HL-60/S4 (cell line): Measurements from ENCODE around the gene PDK2.

Source experiments
- in situ Hi-C: fragments of 300-500 bp; cut with MboI; formaldehyde crosslinking; loops from 2 replicates; pipeline ENCODE4 v1.14.3; 2022; ENCODE audit warnings: low sequenced_read_pairs

PDK2 gene

GRCh38 chr17:50094753-50095619 lies at the start of gene PDK2:
Gene PDK2 (plus strand): TSS chr17:50095351. CDS start chr17:50095436, 85 bp downstream.
- in situ Hi-C loops: loop anchor here (5.0 kb wide), 1 partner anchor 68 kb away; no protein-coding TSS in a partner anchor

DNA sequence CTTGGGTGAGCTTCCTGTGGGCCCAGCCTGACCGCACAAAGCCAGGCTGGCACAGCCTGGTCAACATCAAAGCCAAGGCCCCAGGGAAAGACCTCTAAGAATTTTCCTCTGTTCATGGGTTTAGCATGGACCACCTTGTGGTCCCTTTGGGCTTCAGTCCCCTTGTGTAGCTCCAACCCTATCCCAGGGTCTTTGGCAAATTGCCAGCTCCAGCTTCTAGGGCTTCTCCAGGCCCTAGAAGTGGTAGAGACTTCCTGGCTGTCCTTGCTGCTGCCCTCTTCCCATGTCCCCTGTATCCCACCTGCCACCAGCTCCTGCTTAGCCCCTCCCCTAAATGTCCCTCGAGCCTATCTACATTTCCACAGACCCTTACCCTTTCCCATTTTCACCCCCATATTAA lies 49.0 kb upstream of the PDK2 start:
- in situ Hi-C loops: no loop called here

DNA sequence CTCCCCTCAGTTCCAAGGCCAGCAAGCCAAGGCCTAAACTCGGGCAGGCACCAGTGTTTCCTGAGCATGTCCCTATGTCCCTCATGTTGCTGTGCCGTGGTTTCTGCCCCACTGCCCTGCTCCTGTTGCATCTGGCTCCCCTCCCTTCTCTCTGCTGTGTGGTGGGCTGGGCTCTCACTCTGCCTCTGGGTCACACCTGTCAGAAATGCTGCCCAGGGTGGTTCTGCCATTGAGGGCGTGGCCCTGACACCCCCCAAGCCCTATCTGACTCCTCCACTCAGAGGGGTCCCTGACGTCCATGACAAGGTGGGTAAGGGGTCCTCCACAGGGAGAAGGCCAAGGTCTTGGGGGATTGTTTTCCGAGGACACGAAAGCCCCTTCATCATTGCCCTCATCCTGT lies 48.5 kb upstream of the PDK2 start:
- in situ Hi-C loops: no loop called here

DNA sequence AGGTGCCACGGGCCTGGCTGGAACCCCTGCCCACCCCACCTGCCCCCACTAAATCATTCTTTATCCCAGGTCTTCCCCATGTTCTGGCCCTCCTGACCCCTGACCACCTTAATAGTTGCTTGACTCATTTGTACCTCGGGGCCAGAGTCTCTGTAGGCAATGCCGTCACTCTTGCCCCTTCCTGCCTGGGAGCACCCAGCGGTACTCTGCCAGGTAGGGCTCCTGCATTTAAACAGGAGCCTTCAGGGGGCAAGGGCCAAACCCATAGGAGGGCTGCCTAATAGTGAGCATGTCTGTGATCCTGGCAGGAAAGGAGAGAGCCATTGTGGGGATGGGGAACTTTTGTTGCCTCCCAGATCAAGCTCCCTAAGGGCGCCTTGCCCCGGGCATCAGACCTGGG lies 48.1 kb upstream of the PDK2 start:
- in situ Hi-C loops: no loop called here

DNA sequence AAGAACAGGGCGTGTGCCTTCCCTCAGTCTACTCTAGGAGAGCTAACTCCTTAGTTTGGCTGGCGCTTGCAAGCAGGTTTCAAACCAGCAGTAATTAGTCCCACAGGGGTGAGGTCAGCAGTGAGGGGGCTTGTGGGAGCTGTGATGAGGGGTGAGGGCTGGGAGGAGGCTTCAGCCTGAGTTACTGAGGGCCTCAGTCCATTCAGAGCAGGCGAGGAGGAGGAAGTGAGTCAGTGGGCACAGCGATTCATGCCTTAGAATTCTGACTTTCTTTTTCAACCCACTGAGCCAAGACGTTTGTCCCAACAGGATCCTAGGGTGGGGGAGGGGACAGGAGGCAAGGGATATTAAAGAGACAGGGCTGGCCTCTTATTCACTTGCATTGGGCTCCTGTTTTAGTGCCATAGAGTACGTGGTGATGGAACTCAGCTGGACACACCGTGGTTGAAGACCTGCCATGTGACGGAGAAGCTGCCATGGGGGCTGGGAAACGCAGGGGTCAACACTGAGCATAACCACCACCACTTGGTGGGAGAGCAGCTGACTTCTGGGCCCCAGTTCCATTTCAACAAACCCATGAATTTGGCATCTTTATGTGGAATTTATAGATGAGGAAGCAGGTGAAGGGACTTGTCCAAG lies 47.5 kb upstream of the PDK2 start:
- in situ Hi-C loops: no loop called here

GRCh38 chr17:50048146-50048720 lies 46.9 kb upstream of the PDK2 start:
- in situ Hi-C loops: no loop called here

GRCh38 chr17:50048988-50049387 lies 46.2 kb upstream of the PDK2 start:
- in situ Hi-C loops: no loop called here

GRCh38 chr17:50049636-50050035 lies 45.5 kb upstream of the PDK2 start:
- in situ Hi-C loops: no loop called here

DNA sequence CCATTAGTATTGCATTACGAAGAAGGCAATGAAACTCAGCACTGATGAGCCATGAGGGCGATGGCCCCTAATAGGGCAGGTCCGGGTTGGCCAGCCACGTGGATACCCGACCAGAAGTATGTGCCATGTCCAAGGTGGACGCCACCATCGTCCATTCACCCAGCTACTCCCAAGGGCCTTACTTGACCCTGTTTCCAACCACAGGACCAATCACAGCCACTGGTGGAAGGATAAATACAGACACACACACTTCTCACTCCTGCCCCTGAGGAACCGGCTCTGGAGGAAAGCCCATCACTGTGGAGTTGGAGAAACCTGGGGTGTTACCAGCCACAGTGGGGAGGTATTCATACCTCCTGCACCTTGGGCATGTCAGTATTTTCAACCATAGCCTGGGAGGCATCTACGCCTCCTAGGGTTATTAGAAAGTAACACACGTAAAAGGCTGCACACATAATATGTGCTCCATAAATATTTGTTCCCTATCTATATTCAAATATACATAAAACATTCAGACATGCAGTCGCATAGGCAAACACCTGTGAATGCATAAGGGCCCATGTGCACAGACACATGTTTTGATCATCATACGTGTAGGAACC lies 44.6 kb upstream of the PDK2 start:
- in situ Hi-C loops: no loop called here

DNA sequence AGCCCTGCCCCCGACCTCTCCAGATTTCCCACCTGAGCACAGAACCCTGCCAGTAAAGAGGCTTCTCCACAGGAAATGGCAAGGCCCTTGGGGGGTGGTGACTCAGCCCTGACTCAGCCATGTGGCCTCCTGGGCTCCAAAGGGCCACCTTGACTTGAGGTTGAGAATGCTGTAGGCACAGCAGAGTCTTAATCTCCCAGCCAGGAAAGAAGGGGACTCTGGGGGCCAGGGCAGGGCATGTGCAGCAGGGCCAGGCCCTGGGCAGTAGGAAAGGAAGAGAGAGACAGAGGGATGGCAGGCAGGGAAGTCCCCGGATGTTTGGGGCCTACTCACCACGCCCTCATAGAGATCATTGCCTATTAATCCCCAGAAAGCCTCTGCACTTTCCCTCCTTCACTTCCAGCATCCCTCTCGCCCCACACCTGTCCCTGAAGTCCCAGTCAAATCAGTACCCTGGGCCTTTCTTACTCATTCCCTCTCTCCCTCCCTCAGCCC lies 44.0 kb upstream of the PDK2 start:
- in situ Hi-C loops: no loop called here

DNA sequence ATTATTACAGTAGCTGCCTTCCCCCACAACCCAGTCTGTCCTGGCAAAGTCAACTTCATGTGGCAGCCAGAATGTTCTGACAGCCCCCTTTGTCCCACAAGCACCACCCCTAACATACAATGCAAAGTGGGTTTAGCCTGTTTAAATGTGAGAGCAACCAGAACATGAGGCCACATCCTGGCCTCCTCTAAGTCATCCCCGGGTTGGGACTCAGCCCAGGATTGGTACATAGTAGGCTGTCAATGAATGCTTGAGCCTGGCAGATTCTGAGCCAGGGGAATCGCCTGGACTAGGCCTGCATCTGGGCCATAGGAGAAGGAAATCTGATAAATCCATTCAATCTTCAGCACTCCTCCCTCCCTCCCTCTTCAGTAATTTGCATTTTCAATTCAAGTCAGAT lies 43.5 kb upstream of the PDK2 start:
- in situ Hi-C loops: no loop called here

DNA sequence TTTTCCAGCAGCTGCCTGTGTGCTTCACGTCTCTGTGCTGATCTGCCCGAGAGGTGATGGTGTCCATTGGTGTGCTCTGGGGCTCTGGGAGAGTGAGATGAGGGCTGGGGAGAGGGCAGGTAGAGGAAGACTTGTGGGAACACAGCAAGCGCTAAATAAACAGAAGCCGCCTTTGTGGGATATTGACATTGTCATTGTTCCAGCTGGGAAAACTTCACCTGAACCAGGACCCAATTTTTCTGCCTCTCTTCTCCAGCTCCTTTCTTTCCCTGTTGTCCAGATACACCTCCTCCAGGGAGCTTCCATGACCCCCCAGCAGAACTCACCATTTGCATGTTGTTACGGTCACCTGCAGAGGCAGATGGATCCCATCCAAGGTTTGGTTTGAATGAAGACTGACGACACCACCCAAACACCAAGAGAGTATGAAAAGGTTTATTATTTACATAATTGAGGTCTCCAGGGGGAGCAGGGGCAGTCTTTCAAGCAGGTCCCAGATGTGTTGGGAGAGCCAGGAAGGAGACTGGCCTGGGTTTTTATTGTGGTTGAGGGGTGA lies 42.8 kb upstream of the PDK2 start:
- in situ Hi-C loops: no loop called here

DNA sequence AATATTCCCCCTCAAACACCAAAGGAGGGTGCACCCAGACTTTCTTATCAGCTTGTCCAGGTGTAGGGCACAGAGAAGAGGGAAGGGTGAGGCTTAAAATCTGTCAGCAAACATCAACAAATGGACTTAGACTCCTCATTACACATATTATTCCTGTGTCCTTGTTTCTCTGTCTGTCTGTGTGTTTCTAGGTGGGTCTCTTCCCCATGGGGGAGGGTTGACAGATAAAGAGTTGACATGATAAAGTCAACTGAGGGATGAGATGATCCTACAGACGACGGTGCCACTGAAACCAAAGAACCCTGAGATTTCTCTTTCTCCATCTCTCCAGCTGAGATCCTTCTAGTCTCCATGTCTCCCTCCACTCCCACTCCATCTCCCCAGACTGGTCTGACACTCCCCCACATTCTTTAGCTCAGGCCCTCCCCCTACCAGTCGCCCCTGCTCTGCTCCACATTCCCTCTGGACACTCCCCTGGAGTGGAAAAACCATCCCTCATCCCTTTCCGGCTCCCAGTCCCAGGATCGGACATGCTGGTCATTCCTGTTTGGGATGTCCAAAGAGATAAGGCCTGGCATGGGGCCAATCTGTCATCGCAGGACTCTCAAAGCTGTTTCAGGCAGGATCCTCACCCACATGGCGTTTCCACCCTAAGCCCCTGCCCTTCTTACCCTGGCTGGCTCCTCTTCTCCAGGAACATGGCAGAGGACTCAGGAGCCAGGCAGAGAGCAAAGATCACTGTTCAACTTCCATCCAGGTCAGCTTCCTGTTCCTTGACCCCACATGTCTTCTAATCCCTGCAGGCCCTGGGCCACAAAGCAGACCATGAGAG lies 42.1 kb upstream of the PDK2 start:
- in situ Hi-C loops: no loop called here

DNA sequence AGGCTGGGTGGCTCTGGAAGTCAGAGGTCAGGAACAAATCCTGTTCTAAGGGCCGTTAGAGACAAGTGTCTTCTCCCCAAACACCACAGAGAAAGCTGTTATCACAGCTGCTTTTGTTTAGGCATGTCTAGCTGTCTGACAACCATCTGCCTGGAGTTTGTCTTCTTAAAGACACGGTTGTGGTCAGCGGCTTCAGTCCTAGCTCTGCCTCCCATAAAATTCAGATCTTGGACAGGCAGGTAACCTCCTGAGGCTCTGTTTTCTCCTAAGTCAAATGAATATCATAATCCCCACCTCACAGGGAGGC lies 41.5 kb upstream of the PDK2 start:
- in situ Hi-C loops: no loop called here

- in situ Hi-C loops: no loop called here
Observed at GRCh38 chr17:50055055-50055425, 40.1 kb upstream of the PDK2 start.

- in situ Hi-C loops: no loop called here
Observed at GRCh38 chr17:50055426-50056216, 39.5 kb upstream of the PDK2 start, which contains the start of gene ITGA3. Gene ITGA3 (plus strand): TSS chr17:50056110. CDS start chr17:50056440, 330 bp downstream.

DNA sequence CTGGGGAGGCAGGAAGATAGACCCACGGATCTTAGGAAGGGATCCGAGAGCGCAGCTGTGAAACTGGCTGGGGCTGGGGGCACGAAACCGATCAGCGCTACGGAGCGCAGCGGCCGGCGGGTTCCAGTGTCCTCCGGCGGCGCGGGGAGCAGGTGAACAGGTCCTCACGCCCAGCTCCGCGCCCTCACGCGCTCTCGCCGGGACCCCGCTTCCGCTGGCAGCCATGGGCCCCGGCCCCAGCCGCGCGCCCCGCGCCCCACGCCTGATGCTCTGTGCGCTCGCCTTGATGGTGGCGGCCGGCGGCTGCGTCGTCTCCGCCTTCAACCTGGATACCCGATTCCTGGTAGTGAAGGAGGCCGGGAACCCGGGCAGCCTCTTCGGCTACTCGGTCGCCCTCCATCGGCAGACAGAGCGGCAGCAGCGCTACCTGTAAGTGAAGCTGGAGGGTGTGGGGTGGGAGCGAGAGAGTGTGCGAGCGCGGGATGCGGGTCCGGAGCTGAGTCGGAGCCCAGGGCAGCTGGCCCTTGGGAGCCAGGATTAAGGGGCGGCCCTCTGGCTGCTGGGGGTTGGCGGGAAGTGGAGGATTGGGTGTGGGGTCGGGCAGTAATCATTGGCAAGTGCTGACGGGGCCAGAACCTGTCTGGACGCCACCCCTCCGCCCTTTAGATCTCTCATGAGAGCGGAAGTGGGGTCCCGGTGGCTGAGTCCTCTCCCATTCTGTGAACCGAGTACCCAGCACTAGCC lies 38.8 kb upstream of the PDK2 start:
- in situ Hi-C loops: no loop called here

- in situ Hi-C loops: no loop called here
Observed at GRCh38 chr17:50056961-50057330, 38.2 kb upstream of the PDK2 start.

DNA sequence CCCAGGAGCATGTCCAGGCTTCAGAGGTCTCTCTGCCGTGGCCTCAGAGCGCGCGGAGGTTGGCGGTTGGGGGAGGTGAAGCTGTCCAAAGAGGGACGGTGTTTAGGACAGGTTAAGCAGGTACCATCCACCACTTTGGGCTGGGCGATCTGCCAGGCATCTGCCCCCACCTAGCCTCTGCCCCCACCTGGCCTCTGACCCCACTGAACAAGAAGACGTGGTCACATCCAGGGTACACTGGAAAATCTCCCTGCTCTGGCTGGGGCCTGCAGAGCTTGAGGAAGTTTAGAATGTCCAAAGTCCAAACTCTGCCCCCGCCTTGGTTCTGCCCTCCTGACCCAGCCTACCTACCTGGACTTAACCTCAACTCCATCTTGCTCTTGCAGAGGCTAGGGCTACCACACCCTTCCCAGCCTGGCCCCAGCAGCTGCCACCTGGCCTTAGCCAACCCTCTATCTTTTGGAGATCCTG lies 37.6 kb upstream of the PDK2 start:
- in situ Hi-C loops: no loop called here
